ENCODE data around the gene NHLRC4.
"Not testable (repeated sequence)": the region's sequence is repeated elsewhere in the genome, so short reads cannot be mapped to it uniquely, and the experiment has no call there.

The NHLRC4 gene

GRCh38 chr16:583815-584591 lies 17.2 kb downstream of the NHLRC4 start:
- DNase-seq: no peak

GRCh38 chr16:585351-585750 lies 18.5 kb downstream of the NHLRC4 start:
- peak in 1 of 14 donors; percentile 29 for DNase-seq

DNA sequence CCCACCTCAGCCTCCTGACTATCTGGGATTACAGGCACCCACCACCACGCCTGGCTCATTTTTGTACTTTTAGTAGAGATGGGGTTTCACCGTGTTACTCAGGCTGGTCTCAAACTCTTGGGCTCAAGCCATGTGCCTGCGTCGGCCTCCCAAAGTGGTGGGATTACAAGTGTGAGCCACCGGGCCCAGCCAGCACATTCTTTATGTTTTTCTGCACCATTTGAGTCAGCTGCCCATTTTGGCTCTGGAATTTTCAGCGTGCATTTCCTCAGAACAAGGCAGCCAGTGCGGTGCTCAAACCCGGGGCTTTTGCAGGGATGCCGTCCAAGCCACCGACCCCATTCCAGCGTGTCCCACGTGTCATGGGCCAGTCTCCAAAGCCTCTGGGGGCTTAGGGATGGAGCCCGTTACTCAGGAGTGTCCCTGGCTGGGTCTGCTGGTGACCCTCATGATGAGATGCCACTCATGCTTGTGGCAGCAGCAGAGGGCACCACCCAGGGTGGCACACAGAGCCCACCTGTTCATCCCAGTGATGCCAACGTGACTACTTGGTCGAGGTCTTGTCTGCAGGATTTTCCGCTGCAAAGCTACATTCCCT lies 19.3 kb downstream of the NHLRC4 start:
- DNase-seq: no peak

DNA sequence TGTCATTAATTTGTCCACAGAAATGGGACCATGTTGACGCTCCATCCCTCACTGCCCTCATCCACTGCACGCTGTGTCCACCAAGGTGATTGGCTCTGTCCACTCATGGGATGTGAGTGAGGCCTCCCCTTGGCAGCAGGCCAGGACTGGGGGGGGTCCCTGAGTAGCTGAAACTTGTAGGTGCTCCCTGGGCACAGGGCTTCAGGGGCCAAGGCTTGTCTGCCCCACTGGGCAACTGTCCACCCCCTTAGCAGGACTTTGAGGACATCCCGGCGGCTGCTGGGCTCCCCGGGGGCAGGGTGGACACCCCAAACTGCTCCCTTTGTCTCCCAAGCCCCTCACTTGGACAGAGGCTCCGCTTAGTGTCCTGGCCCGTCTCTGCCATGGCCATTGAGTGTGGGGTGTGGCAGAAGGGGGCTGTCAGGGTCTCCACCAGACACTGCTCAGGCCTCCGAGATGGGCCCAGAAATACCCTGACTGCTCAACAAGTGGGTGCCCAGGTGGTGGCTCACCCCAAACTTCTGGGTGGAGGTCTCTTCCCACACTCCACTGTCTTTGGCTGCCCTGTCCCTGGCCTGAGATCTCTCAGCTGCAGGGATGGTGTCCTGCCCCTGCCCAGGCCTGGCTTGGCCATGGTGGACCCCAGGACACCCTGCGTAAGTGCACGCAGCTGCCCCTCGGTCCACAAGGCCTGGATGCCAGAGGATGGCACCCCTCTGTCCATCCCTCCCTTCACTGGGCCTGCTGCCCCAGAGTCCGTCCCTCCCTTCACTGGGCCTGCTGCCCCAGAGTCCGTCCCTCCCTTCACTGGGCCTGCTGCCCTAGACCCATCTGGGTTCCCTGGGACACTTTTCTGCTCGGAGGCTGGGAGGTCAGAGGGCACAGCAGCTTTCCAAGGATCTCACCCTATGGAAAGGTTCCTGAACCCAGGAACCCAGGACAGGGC lies 20.1 kb downstream of the NHLRC4 start:
- DNase-seq: no peak

DNA sequence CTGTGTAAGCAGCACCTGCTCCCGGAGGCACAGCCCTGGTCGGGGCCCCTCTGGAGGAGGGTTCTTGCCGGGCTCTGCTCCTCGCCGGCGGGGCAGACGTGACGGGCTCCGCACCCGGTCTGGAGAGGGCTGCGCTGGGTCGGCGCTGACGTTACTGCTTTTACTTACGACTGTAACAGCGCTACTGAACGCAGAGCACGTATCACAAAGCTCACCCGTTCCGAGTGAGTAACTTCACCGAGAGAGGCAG lies 21.8 kb downstream of the NHLRC4 start:
- no peak for DNase-seq

DNA sequence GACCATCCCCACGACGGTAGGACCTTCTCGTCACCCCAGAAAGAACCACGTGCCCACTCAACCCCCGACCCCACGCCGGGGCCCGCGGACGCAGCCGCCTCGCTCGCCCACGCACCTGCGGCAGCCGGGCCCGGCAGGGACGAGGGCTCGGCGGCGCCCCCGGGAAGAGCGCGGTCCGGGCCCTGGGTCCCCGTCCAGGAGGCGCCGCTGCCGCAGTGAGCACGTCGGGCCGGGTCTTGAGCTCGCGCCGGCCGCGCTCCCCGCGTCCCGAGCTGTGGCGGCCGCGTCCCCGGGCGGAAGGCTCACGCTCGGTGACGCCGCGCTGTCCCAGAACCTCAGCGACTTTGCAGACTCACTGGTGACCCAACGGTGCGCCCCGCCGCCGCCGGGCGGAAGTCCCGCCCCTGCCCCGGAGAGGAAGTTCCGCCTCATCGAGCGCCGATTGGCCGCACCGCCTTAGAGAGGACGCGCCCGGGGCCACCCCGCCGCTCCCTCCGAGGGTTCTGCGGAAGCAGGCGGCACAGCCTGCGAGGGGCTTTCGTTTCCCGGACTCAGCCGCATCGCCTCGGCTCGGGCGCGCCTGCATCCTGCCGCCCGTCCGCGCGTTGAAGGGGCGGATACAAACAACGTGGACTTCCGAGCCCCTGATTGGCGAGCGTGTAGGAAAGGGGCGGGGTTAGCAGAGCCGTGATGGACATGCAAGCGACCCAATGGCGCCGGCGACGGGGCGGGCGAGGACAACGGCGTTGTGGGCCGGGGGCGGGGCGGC lies 22.3 kb downstream of the NHLRC4 start:
- peak; percentile 92 to 100 (median 99) for DNase-seq

- DNase-seq: peak; percentile 96 to 100 (median 99)
Observed at GRCh38 chr16:589658-590187, 22.9 kb downstream of the NHLRC4 start, which contains the start of gene RAB40C. TSS of gene RAB40C (plus strand) at chr16:590066. CDS start at chr16:590292, 226 bp downstream.

- no peak for DNase-seq
Observed at GRCh38 chr16:590188-590814, 23.5 kb downstream of the NHLRC4 start.

- DNase-seq: no peak
Observed at GRCh38 chr16:590815-591200, 24.0 kb downstream of the NHLRC4 start.

DNA sequence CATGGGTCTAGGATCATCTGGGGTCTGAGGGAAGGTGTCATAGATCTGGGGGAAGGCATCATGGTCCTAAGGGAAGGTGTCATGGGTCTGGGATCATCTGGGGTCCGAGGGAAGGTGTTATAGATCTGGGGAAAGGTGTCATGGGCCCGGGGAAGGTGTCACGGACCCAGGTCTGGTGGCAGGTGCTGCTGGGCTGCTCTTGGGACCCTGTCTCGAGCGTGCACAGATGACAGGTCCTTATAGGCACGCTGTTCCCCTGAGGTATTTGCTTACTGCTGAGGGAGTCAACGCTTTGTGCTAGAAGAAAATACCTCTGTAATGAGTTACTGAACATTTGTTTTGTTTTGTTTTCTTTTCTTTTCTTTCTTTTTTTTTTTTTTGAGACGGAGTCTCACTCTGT lies 24.4 kb downstream of the NHLRC4 start:
- DNase-seq: no peak

- no peak for DNase-seq
Observed at GRCh38 chr16:591892-592517, 25.2 kb downstream of the NHLRC4 start.

DNA sequence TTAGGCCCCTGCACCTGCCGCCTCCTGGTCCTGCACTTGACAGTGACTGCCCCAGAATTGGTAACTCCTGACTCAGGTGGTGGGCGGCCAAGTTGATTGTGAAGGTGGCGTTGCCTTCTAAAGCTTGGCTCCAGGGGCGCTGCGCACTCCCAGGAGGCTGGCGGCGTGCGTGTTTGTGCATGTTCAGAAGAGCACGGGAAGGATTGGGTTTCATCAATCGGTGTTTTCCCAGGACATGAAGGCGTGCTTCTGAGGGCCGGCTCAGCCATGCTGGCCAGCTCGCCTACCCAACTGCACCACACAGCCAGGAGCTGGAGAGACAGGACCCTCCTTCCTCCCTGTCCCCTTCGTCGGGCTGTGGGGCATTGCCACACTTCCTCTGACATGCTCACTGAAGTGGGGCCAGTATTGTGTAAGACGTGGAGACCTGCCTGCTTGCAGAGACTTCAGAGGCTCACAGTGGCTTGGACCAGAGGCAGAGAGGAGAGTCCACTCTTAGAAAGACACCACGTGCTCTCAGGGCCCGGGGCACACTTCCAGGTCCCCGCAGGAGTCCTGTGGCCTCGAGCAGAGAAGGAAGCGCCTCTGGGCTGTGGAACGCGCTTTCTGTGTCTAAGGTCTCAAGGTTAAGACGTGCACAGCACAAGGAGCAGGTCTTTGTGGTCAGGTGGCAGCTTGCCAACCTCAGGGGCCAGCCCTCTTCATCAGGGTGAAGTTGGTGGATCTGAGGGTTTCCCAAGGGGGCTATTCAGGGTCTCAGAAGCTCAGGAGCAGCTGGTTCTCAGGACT lies 25.9 kb downstream of the NHLRC4 start:
- peak in 9 of 14 donors; percentile 9 to 73 (median 40) for DNase-seq

DNA sequence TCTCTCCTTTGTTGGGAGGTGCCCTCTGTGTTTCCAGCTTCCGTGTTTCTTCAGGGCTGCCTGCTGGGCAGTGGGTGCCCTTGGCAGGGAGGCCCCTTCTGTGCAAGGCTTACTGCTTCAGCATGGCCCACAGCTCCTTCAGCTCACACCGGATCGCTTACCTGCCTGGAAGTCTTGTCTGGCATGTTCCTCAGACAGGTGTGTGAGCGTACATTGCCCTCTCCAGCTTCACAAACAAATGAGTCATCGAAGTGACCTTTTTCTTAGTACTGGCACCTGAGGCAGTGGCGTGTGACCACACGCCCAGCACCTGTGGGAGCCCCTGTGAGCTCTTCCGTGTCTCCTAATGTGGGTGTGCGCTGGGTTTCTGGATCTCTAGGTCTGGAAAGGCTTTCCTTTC lies 26.6 kb downstream of the NHLRC4 start:
- no peak for DNase-seq

DNA sequence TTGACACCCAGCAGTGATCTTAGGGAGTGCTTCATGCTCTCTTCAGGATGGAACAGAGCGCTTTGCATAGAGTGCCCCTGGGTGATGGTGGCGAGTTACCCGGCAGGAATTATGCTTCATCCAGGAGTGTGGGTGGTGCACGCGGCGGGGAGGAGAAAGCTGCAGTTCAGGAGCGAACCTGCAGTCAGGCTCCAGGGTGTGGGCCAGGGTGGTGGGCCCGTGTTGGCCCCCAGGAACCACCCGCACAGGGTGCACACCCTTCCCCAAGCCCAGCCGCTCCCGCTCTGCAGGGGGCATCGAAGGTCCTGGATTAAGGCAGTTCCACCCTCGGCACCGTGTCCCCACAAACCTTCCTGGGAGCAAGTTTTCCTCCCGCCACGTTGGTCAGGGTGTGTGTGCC lies 27.0 kb downstream of the NHLRC4 start:
- DNase-seq: no peak

DNA sequence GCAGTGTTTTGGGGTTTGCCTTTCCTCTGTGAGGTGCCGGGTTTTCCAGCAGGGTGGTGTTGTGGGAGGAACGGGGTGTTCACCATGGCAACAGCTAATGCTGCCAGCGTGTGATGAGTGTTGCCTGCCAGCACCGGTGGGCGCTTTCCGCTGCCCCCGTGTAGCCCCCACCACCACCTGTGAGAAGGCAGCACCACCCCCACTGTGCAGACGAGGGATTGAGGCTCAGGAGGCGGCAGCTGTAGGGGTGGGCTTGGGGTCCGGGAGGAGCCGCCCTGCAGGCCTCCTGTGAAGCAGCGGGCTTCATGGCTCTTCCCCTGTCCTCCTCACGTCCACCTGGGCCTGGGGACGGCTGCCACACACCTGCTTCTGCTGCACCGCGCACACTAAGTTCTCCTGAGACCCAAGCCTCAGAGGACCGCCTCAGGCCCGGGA lies 28.3 kb downstream of the NHLRC4 start:
- DNase-seq: no peak

DNA sequence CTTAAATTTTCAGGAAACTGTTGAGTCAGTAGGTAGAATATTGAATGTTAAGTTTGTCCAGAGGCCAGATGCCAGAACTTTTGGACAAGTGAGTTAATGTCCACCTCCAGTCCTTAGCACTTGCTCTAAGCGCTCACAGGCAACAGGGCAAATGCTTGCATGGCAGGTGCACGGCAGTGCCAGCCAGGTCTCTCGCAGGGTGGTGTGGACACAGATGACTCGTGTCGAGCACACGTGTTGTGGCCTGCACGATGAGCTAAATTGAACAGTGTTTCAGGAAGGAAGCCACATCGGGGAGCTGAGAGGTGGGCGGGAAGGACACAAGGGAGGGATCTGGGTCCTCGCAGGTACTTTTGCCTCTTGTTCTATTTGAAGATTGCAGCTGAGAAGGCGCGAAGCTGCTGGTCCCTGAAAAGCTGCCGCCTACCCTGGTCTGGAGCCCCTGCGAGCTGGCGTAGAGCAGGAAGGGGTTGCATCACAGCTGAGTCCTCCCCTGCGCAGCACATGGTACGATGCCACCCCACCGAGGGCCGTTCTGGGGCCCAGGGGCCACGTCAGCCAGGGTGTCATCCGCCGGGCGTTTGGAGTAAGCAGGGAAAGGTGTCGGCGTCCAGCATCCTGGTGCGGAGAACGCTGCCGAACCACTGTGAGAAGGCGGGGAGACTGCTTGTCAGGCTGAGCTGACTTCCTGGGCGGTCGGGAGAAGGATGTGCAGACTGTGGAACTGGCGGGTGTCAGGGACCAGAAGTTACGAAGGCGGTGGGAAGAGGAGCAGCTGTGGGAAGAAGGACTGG lies 29.3 kb downstream of the NHLRC4 start:
- DNase-seq: peak in 1 of 14 donors; percentile 77

GRCh38 chr16:596736-597060 lies 29.9 kb downstream of the NHLRC4 start:
- no peak for DNase-seq

- DNase-seq: not testable (repeated sequence)
Observed at GRCh38 chr16:597655-598054, 30.9 kb downstream of the NHLRC4 start.

All from C1 segment of cervical spinal cord (tissue), 14 donors.